ENCODE data around the gene ACAN. TPM values are rescaled to one million over a fixed set of nuclear protein-coding genes. Genes with fewer than 3 reads are reported as not detected.

The ACAN gene
- polyA plus RNA-seq, 3 donors: not detected

DNA sequence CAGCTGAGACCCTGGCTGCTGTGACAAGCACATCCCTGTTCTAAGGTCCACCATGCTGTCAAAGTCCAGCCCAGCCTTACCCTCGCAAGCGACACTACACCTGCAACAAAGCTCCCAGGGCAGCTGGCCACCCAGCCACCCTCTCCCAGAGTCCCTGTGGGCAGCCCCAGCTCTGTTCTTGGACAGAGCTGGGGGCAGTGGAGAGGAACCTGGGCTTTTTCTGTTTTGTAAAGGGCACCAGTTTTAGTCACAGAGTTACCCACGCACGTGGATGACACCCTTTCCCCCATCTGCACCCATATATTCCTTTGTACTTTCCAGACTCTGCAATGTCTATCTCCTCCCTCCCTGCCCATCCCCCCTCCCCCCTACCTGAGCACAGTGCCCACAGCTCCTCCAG lies 38.9 kb downstream of the ACAN start:
- H3K27me3 Mint-ChIP-seq (ENCODE audit: low read depth in 3 of 3): peaks cover 0 to 7% (median 2%) of the 10 kb centered on the region in 3 donors
- H4K20me1 ChIP-seq (ENCODE audit: insufficient read depth, low read length): no peaks in the 10 kb centered on the region
- no peaks in the 10 kb centered on the region for H3K36me3 Mint-ChIP-seq
- no peaks in the 10 kb centered on the region for H3K4me1 Mint-ChIP-seq
- no peak overlapping the region for H3K27ac ChIP-seq (ENCODE audit: low read depth in 1 of 2, low read length in 2 of 2)
- H2AFZ ChIP-seq (ENCODE audit: insufficient read depth, low read depth, low read length, poor library complexity, severe bottlenecking): no peak overlapping the region
- no peaks in the 10 kb centered on the region for H3K79me2 ChIP-seq (ENCODE audit: insufficient read depth, low read length)
- no peaks in the 10 kb centered on the region for H3K36me3 ChIP-seq (replicated peaks in 1 of 2; ENCODE audit: control insufficient read depth in 1 of 2, insufficient read depth in 2 of 2, low read length in 2 of 2)
- H3K4me3 ChIP-seq (replicated peaks in 1 of 3; ENCODE audit: low read depth in 2 of 3, low read length in 3 of 3): no peak overlapping the region
- TF ChIP-seq CTCF (IDR thresholded peaks at IDR 0.05): no peak
- no peak overlapping the region for H3K4me3 Mint-ChIP-seq
- intact Hi-C loops (cut with micrococcal nuclease): no loop called here
- no peak overlapping the region for H3K4me2 ChIP-seq (replicated peaks; ENCODE audit: extremely low read depth, low read length, poor library complexity, severe bottlenecking)
- H3K9ac ChIP-seq (ENCODE audit: insufficient read depth, low read length, poor library complexity, severe bottlenecking): no peak overlapping the region
- H3K27me3 ChIP-seq (ENCODE audit: control insufficient read depth in 2 of 2, insufficient read depth in 2 of 2, low read length in 2 of 2): no peaks in the 10 kb centered on the region
- DNase-seq: no peak
- no peaks in the 10 kb centered on the region for H3K9me3 Mint-ChIP-seq
- no peaks in the 10 kb centered on the region for H3K4me1 ChIP-seq (ENCODE audit: control insufficient read depth in 1 of 2, insufficient read depth in 2 of 2, low read length in 2 of 2)
- no peaks in the 10 kb centered on the region for H3K9me3 ChIP-seq (replicated peaks in 1 of 2; ENCODE audit: control insufficient read depth in 1 of 2, insufficient read depth in 1 of 2, low read length in 2 of 2)
- H3K27ac Mint-ChIP-seq: no peak overlapping the region
- WGBS (ENCODE audit: insufficient coverage): 98% methylated on average over 4 of the region's 4 CpGs

DNA sequence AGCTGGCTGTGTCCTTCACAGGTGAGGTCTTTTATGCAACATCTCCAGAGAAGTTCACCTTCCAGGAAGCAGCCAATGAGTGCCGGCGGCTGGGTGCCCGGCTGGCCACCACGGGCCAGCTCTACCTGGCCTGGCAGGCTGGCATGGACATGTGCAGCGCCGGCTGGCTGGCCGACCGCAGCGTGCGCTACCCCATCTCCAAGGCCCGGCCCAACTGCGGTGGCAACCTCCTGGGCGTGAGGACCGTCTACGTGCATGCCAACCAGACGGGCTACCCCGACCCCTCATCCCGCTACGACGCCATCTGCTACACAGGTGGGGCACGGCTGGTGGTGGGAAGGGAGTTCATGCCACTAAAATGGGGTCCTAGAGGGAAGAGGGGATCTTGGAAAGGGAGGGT lies 40.1 kb downstream of the ACAN start:
- no peak overlapping the region for H3K4me3 ChIP-seq (replicated peaks in 1 of 3; ENCODE audit: low read depth in 2 of 3, low read length in 3 of 3)
- Mint-ChIP-seq H3K4me3 (no peak overlapping the region), H3K27me3 (ENCODE audit: low read depth in 3 of 3) (peaks cover 0 to 9% (median 0%) of the 10 kb centered on the region in 3 donors), H3K9me3 (no peaks in the 10 kb centered on the region), H3K4me1 (no peaks in the 10 kb centered on the region), H3K36me3 (no peaks in the 10 kb centered on the region), H3K27ac (no peak overlapping the region)
- H3K27ac ChIP-seq (ENCODE audit: low read depth in 1 of 2, low read length in 2 of 2): no peak overlapping the region
- no peak overlapping the region for H2AFZ ChIP-seq (ENCODE audit: insufficient read depth, low read depth, low read length, poor library complexity, severe bottlenecking)
- TF ChIP-seq CTCF (IDR thresholded peaks at IDR 0.05): no peak
- no peaks in the 10 kb centered on the region for H4K20me1 ChIP-seq (ENCODE audit: insufficient read depth, low read length)
- H3K9ac ChIP-seq (ENCODE audit: insufficient read depth, low read length, poor library complexity, severe bottlenecking): no peak overlapping the region
- H3K4me1 ChIP-seq (ENCODE audit: control insufficient read depth in 1 of 2, insufficient read depth in 2 of 2, low read length in 2 of 2): no peaks in the 10 kb centered on the region
- no peaks in the 10 kb centered on the region for H3K36me3 ChIP-seq (replicated peaks in 1 of 2; ENCODE audit: control insufficient read depth in 1 of 2, insufficient read depth in 2 of 2, low read length in 2 of 2)
- no peak overlapping the region for H3K4me2 ChIP-seq (replicated peaks; ENCODE audit: extremely low read depth, low read length, poor library complexity, severe bottlenecking)
- no peaks in the 10 kb centered on the region for H3K9me3 ChIP-seq (replicated peaks in 1 of 2; ENCODE audit: control insufficient read depth in 1 of 2, insufficient read depth in 1 of 2, low read length in 2 of 2)
- no peaks in the 10 kb centered on the region for H3K79me2 ChIP-seq (ENCODE audit: insufficient read depth, low read length)
- intact Hi-C loops (cut with micrococcal nuclease): no loop called here
- no peaks in the 10 kb centered on the region for H3K27me3 ChIP-seq (ENCODE audit: control insufficient read depth in 2 of 2, insufficient read depth in 2 of 2, low read length in 2 of 2)
- no peak for DNase-seq
- WGBS (ENCODE audit: insufficient coverage): 93% methylated on average over 16 of the region's 21 CpGs

All from CD14-positive monocyte (primary cell).